SK-MEL-5 (cell line): ENCODE measurements around the gene ZBTB25. TPM values are rescaled to one million over a fixed set of nuclear protein-coding genes. Genes with fewer than 3 reads are reported as not detected.

Experiments used
- DNase-seq: peaks from one replicate; pipeline ENCODE4 v3.0.0-alpha.2; 2016; ENCODE audit warnings: low read depth, low spot score
- in situ Hi-C: cut with HindIII; loops from 2 replicates; pipeline ENCODE4 v1.10.0; 2016; ENCODE audit warnings: low sequenced_read_pairs, high pct_unique_total_duplicates, low pct_unique_long_range_greater_than_20kb
- total RNA-seq: library from RNA; depleted of rRNA; stranded (reverse); fragments of >200 nt; shearing (Covaris generic); gene quantifications from 2 replicates; pipeline ENCODE4 v1.2.3, GENCODE V29; 2014

Gene ZBTB25
- total RNA-seq, 1 experiment from 2014 or later = 7.7 TPM

DNA sequence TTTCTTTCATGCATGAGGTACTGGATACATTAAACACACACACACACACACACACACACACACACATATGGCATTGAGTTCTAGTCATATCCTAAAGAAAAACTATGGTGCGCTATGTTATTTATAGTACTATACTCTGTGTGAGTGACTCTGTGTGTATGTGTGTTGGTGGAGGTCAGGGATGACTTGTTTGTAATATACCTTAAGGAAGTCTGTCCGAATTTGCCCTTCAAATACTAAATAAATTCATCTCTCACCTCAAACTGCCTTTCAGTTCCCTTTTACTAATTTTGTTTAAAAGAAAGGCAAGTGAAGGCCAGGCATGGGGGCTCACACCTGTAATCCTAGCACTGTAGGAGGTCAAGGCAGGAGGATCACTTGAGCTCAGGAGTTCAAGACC is 40.4 kb downstream of the ZBTB25 start:
- in situ Hi-C loops = no loop called here
- no peak for DNase-seq

DNA sequence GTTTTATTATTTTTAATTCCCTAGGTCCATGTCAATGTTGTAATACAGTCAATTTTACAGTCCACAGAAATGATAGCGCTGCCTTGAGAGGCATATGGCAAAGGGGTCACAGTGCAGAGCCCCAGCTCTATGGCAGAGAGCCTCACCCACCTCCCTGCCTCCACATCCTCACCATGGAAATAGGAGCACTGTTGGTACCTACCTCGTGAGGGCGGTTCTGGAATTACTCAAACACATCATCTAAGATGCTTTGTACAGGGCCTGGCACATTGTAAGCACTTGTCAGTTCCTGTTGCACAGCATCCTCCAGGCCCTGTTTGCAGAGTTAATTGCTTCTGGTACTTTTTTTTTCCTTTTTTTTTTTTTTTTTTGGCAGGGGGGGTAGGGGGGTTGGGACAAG is 42.4 kb downstream of the ZBTB25 start:
- in situ Hi-C loops = no loop called here
- no peak for DNase-seq

GRCh38 chr14:64459405-64460136 is 44.1 kb downstream of the ZBTB25 start:
- DNase-seq = no peak
- in situ Hi-C loops = no loop called here

DNA sequence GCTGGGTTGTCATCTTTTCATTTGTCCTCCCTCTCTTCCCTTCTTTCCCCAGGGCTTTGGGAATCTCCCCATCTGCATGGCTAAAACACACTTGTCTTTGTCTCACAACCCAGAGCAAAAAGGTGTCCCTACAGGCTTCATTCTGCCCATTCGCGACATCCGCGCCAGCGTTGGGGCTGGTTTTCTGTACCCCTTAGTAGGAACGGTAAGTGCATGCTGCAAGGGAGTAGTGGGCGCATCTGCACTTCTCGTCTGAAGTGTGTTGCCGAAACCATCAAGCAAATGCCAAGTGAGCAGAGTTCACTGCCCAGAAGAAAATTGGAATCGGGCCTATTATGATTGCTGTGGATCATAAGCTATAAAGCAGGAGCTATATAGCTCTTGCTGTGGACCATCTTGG is 49.0 kb downstream of the ZBTB25 start:
- DNase-seq = no peak
- in situ Hi-C loops = no loop called here

DNA sequence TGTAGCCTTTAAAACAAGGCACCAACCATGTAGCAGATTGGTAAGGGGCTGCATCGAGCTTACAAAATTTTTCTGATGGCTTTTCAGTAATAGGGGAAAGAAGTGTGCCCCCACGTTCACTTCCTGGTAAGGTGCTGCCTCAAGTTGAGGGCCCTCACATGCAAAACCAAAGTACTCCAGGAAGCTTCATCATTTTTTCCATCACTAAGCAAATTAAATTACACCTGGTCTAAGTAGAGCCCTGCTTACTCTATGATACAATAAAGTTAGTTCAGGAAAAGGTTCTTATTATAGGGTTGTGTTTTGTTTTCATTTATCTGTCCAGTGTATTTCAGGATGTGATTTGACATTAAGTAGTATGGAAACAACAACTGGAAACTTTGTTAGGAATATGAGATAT is 53.4 kb downstream of the ZBTB25 start:
- in situ Hi-C loops = no loop called here
- DNase-seq = no peak

GRCh38 chr14:64447876-64448670 is 55.6 kb downstream of the ZBTB25 start:
- DNase-seq = no peak

DNA sequence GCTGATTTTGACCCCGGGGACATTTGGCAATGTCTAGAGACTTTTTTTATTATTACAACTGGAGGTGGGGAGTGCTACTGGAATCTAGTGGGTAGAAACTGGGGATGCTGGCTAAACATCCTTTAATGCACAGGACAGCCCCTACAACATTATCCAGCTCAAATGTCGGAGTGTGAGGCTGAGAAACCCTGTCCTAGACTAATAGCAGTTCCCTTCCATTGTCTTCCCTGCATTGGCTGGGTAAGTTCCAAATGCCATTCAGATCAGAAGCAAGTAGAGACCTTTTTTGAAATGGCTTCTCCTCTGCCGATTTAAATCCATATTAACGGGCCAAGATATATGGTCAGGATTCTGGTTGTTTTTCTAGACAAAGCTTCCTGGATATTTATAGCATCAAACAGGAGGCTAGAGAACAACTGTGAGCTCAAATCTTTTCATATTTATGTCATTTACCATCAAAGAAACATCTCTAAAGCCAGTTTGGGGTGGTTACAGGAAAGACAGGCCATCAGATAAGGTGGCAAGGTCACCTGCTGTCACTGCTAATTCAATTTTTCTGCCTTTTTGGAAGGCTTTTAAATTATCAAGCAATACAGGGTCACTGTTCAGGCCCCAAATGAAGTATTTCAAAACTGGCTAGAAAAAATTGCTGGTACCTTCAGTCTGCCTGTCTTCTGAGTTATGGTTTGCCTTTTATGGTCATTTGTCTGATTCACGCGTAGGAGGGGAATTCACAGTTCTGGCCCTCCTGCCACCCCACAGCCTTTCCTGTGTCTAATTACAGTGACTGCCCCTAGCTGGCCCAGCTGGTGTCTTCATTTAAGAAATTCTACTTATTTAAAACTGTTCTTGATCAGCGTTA is 58.4 kb downstream of the ZBTB25 start:
- in situ Hi-C loops = no loop called here
- no peak for DNase-seq

More at GRCh38 chr14:64447876-64448670, 55.6 kb downstream of the ZBTB25 start:
- in situ Hi-C loops = no loop called here

DNA sequence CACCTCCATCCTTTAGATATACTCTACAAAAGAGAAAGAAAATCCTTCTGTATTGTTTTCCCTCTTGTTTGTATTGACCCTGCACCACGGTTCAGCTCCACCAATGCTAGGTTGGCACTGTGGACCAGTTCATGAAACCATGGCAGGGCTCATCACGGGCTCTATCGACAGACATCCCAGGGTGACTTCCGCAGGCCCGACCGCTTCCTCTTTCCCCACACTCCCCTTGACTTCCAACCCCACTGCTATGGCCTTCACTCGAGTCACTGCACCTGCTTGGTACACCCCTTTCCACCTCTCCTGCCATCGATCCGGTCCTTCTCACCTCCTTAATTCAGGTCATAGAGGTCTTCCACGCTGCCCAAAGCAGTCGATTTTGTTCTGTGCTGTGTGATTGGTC is 59.5 kb downstream of the ZBTB25 start:
- in situ Hi-C loops = no loop called here
- DNase-seq = no peak

GRCh38 chr14:64442300-64442988 is 61.2 kb downstream of the ZBTB25 start:
- no peak for DNase-seq
- in situ Hi-C loops = no loop called here

GRCh38 chr14:64440494-64440893 is 63.1 kb downstream of the ZBTB25 start:
- DNase-seq = no peak
- in situ Hi-C loops = no loop called here

- DNase-seq = no peak
- in situ Hi-C loops = no loop called here
Measured at GRCh38 chr14:64439141-64439540, 64.5 kb downstream of the ZBTB25 start.

GRCh38 chr14:64438181-64438841 is 65.3 kb downstream of the ZBTB25 start:
- no peak for DNase-seq
- in situ Hi-C loops = no loop called here

- no peak for DNase-seq
- in situ Hi-C loops = no loop called here
Measured at GRCh38 chr14:64434528-64434927, 69.1 kb downstream of the ZBTB25 start.

DNA sequence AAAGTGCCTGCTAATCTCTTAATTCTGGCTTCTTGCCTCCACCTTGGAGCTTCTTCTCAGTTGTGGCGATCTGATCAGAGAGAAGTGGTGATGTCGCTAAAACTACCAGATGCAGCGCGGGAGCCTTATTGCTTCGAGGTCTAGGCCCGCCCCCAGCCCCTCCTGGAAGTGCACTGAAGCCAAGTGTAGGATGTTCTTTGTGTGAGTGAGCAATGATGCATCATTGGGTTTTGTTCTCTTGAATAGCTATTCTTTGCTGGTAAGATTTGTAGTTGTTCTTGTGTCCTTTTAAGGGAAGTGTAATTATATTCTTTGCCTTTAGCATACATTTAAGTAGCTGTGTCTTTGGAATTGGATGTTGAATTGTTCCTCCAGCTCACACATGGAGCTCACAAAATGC is 79.7 kb downstream of the ZBTB25 start:
- DNase-seq = no peak
- in situ Hi-C loops = no loop called here

- DNase-seq = no peak
- in situ Hi-C loops = no loop called here
Measured at GRCh38 chr14:64422756-64423155, 80.9 kb downstream of the ZBTB25 start.

- no peak for DNase-seq
- in situ Hi-C loops = no loop called here
Measured at GRCh38 chr14:64422005-64422404, 81.6 kb downstream of the ZBTB25 start.

DNA sequence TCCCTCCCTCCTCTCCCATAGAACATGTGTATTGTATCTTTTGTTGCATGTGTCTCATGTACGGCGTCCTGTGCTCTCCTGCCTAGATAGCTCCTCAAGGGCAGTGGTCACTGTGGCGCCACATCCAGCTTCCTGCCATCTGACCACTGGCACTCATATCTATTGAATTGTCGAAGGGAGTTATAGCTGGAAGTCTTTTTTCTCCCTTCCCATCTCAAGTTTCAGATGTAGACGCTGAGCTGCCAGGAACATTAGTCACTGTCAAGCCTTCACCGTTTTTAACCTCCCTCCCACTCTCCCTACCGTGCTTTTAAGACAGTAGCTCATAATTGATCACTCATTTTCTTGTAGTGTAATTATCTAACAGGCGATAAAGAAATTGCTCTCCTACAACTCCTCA is 82.5 kb downstream of the ZBTB25 start:
- in situ Hi-C loops = no loop called here
- no peak for DNase-seq
